ENCODE results near the gene TMEM150C. TPM values are rescaled to one million over a fixed set of nuclear protein-coding genes. Genes with fewer than 3 reads are reported as not detected.
A peak's percentile ranks its signal among the peaks of the same experiment; 100 is the strongest.

TMEM150C gene
- total RNA-seq, 1 donor from 2014 or later: 4.9 TPM

DNA sequence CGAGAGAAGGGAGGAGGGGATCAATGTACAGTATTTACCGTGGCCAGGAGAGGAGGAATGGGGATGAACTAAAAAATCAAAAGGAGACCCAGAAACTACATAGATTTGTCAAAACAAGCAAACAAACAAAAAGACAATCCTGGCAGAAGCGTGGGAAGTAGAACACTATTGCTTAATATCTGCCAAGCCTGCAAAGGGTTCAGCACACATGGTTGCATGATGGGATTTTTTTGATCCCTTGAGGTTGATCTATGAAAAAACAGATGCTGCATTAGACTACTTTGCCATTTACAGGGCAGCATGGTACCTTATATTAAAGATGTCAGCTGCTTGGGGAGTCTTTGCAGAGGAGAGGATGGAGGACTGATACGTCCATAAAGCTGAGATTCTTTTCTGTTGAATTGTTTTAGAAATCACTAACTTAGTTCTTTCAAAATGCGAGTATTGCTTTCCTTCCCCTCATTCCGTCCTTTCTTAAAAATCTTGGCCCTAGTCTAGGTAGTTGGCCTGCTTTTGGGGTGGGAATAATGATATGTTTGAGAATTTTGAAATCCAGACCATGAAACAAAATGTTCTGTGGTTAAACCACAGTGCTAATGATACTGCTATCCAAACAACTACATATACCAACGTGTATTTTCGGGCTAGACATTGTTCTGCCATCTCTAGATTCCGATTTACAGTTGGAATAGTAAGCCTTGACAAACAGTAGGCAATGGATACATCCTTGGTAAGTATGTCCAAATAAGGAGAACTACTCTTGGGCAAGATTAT is 39.6 kb upstream of the TMEM150C start:
- Histone ChIP-seq H3K36me3 (ENCODE audit: control insufficient read depth, insufficient read depth, low read length) (no peaks in the 10 kb centered on the region), H3K4me3 (ENCODE audit: low read depth, low read length) (no peak overlapping the region), H3K27me3 (ENCODE audit: control insufficient read depth, insufficient read depth, low read length) (no peaks in the 10 kb centered on the region)
- TF ChIP-seq, protein P1, sequence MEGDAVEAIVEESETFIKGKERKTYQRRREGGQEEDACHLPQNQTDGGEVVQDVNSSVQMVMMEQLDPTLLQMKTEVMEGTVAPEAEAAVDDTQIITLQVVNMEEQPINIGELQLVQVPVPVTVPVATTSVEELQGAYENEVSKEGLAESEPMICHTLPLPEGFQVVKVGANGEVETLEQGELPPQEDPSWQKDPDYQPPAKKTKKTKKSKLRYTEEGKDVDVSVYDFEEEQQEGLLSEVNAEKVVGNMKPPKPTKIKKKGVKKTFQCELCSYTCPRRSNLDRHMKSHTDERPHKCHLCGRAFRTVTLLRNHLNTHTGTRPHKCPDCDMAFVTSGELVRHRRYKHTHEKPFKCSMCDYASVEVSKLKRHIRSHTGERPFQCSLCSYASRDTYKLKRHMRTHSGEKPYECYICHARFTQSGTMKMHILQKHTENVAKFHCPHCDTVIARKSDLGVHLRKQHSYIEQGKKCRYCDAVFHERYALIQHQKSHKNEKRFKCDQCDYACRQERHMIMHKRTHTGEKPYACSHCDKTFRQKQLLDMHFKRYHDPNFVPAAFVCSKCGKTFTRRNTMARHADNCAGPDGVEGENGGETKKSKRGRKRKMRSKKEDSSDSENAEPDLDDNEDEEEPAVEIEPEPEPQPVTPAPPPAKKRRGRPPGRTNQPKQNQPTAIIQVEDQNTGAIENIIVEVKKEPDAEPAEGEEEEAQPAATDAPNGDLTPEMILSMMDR (IDR thresholded peaks at IDR 0.05; ENCODE audit: insufficient read depth, low read length, poor library complexity, severe bottlenecking): no peak
- no peak for DNase-seq (ENCODE audit: low read depth)

DNA sequence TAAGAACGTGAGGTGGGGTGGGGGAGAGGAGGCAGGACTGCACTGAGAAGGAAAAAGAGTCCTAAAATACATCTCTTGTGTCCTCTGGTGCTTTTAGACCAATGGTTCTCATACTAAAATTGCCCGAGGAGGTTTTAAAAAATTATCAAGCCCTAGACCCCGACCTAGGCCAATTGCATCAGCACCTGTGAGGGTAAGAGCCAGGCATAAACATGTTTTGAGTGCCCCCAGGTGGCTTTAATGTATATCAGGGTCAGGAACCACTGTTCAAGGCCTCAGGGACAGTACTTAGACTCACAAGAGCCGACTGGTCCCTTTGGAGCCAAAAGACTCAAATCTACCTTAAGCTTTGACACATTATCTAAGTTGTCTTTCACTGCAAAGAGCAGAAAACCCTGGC is 37.5 kb upstream of the TMEM150C start:
- Histone ChIP-seq H3K27me3 (ENCODE audit: control insufficient read depth, insufficient read depth, low read length) (no peaks in the 10 kb centered on the region), H3K36me3 (ENCODE audit: control insufficient read depth, insufficient read depth, low read length) (no peaks in the 10 kb centered on the region), H3K4me3 (ENCODE audit: low read depth, low read length) (no peak overlapping the region)
- DNase-seq (ENCODE audit: low read depth): no peak
- TF ChIP-seq, protein P1 (IDR thresholded peaks at IDR 0.05; ENCODE audit: insufficient read depth, low read length, poor library complexity, severe bottlenecking): no peak

DNA sequence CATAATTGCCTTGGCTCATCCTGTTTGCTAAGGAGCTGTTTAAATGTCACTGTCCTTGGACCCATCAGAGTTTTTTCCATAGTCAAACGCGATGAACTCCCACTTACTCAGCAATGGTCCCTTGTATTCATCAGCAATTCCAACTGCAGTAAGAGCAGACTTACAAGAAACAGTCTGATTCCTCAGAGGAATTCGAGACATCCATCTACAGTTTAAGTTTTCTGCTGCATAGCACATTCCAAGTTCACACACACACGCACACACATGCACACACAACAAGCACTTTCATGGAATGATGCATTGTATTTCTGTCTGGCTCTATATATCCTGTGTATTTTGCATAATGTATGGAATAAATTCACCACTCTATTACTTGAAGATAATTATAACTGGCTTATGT is 32.7 kb upstream of the TMEM150C start:
- Histone ChIP-seq H3K4me3 (ENCODE audit: low read depth, low read length) (no peak overlapping the region), H3K36me3 (ENCODE audit: control insufficient read depth, insufficient read depth, low read length) (no peaks in the 10 kb centered on the region), H3K27me3 (ENCODE audit: control insufficient read depth, insufficient read depth, low read length) (no peaks in the 10 kb centered on the region)
- DNase-seq (ENCODE audit: low read depth): peak; percentile 23
- TF ChIP-seq, protein P1 (IDR thresholded peaks at IDR 0.05; ENCODE audit: insufficient read depth, low read length, poor library complexity, severe bottlenecking): no peak

DNA sequence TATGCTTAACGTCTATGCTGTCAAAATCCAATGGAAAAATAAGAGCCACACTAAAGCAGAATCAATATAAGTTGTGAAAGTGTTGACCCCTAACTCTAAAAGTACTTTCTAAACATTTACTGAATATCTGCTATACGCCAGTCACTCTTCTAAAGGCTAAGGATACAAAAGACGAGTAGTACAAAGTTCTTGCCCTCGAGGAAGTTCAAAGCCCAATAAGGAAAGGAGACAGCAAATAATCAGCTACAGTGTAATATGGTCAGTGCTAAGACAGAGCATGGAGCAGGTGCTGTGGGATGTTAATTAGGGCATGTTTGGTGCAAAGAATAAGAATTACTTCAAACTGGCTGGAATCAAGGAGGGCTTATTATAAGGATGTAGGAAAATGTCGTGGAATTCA is 31.6 kb upstream of the TMEM150C start:
- TF ChIP-seq, protein P1 (IDR thresholded peaks at IDR 0.05; ENCODE audit: insufficient read depth, low read length, poor library complexity, severe bottlenecking): no peak
- no peak for DNase-seq (ENCODE audit: low read depth)
- no peaks in the 10 kb centered on the region for H3K36me3 ChIP-seq (ENCODE audit: control insufficient read depth, insufficient read depth, low read length)
- no peak overlapping the region for H3K4me3 ChIP-seq (ENCODE audit: low read depth, low read length)
- no peaks in the 10 kb centered on the region for H3K27me3 ChIP-seq (ENCODE audit: control insufficient read depth, insufficient read depth, low read length)

DNA sequence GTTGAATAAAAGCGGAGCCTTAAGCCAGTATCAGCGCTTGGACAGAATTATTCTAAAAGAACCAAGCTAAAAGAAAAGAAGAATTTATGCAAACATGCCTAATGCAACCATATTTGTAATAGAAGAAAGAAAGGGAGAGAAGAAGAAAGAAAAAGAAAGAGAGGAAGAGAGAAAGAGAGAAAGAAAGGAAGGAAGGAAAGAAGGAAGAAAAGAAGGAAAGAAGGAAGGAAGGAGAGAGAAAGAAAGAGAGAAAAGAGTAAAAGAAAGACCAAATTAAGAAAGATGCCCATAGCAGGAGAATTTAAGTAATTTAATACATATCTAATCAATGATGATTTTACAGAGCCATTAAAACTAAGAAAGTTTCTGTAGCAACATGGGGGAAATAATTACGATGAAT is 30.9 kb upstream of the TMEM150C start:
- H3K36me3 ChIP-seq (ENCODE audit: control insufficient read depth, insufficient read depth, low read length): no peaks in the 10 kb centered on the region
- no peak overlapping the region for H3K4me3 ChIP-seq (ENCODE audit: low read depth, low read length)
- no peaks in the 10 kb centered on the region for H3K27me3 ChIP-seq (ENCODE audit: control insufficient read depth, insufficient read depth, low read length)
- TF ChIP-seq, protein P1 (IDR thresholded peaks at IDR 0.05; ENCODE audit: insufficient read depth, low read length, poor library complexity, severe bottlenecking): no peak
- DNase-seq (ENCODE audit: low read depth): no peak

DNA sequence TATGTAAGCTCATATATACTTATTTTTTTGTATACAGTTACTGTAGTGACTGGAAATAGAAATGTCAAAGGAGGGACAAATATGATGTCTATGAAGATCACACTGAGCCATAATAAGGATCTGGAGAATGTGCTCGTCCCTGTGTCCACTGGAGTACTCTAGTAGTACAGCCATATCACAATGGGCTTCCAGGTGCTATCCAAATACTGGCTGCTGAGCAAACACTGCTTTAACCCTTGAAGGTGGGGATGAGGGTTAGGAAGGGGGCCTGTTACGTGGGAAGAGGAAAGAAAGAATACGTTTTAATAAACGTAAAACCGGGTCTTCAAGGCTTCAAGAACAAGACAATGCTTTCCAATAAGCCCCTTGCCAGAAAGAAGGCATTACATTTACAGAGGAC is 29.8 kb upstream of the TMEM150C start:
- TF ChIP-seq, protein P1 (IDR thresholded peaks at IDR 0.05; ENCODE audit: insufficient read depth, low read length, poor library complexity, severe bottlenecking): no peak
- DNase-seq (ENCODE audit: low read depth): no peak
- no peak overlapping the region for H3K4me3 ChIP-seq (ENCODE audit: low read depth, low read length)
- no peaks in the 10 kb centered on the region for H3K36me3 ChIP-seq (ENCODE audit: control insufficient read depth, insufficient read depth, low read length)
- H3K27me3 ChIP-seq (ENCODE audit: control insufficient read depth, insufficient read depth, low read length): no peaks in the 10 kb centered on the region
